HepG2 (cell line): ENCODE results near the gene TOR4A. TPM values are rescaled to one million over a fixed set of nuclear protein-coding genes. Genes with fewer than 3 reads are reported as not detected.

Experiments used
- AGO2 ChIP-seq: fragments of 200-400 bp; formaldehyde crosslinking; optimal IDR thresholded peaks from 2 replicates; pipeline ENCODE3; 2017; ENCODE audit warnings: mild to moderate bottlenecking, low read depth, low read length, moderate library complexity
- CENPX ChIP-seq: sonication (generic); formaldehyde crosslinking; IDR thresholded peaks from 2 replicates; pipeline ENCODE4 v1.9.0; 2021; ENCODE audit warnings: mild to moderate bottlenecking, missing genetic modification reagents, moderate library complexity
- E2F1 ChIP-seq: sonication (generic); formaldehyde crosslinking; IDR thresholded peaks from 2 replicates; pipeline ENCODE4 v1.5.0; 2020; ENCODE audit warnings: missing genetic modification reagents
- HMGA1 ChIP-seq: sonication (generic); formaldehyde crosslinking; conservative IDR thresholded peaks from 2 replicates; pipeline ENCODE4 v1.4.0; 2020; ENCODE audit warnings: missing genetic modification reagents
- MAF1 ChIP-seq: sonication (generic); formaldehyde crosslinking; IDR thresholded peaks from 2 replicates; pipeline ENCODE4 v1.5.0; 2020; ENCODE audit warnings: missing genetic modification reagents, borderline replicate concordance
- MXD3 ChIP-seq: IDR thresholded peaks from 2 replicates; pipeline ENCODE4 v1.6.1; 2016; ENCODE audit warnings: mild to moderate bottlenecking, missing biosample characterization, missing genetic modification reagents
- NCOA1 ChIP-seq: sonication (generic); formaldehyde crosslinking; IDR thresholded peaks from 2 replicates; pipeline ENCODE4 v1.9.0; 2021; ENCODE audit warnings: missing genetic modification reagents
- NFATC3 ChIP-seq: sonication (generic); formaldehyde crosslinking; IDR thresholded peaks from 2 replicates; pipeline ENCODE4 v1.5.1; 2020; ENCODE audit warnings: mild to moderate bottlenecking, missing genetic modification reagents
- PATZ1 ChIP-seq: sonication (generic); formaldehyde crosslinking; IDR thresholded peaks from 2 replicates; pipeline ENCODE4 v1.4.0; 2020; ENCODE audit warnings: missing genetic modification reagents
- PHF20 ChIP-seq: sonication (generic); formaldehyde crosslinking; IDR thresholded peaks from 2 replicates; pipeline ENCODE4 v1.5.0; 2020; ENCODE audit warnings: mild to moderate bottlenecking, missing genetic modification reagents
- POLR2AphosphoS2 ChIP-seq: IDR thresholded peaks from 2 replicates; pipeline ENCODE4 v1.6.1; 2011; ENCODE audit warnings: low read depth, low read length, improper control_type of control experiment
- SMARCC2 ChIP-seq: fragments of 450-650 bp; IDR thresholded peaks from 2 replicates; pipeline ENCODE4 v1.6.1; 2017; ENCODE audit warnings: antibody characterized with exemption, mild to moderate bottlenecking
- SNAPC2 ChIP-seq: sonication (generic); formaldehyde crosslinking; IDR thresholded peaks from 2 replicates; pipeline ENCODE4 v1.8.1; 2022; ENCODE audit warnings: mild to moderate bottlenecking, missing genetic modification reagents
- TFAP4 ChIP-seq: sonication (generic); IDR thresholded peaks from 2 replicates; pipeline ENCODE4 v1.6.1; 2016; ENCODE audit warnings: low read depth, borderline replicate concordance
- WIZ ChIP-seq: sonication (generic); formaldehyde crosslinking; IDR thresholded peaks from 2 replicates; pipeline ENCODE4 v1.5.1; 2020; ENCODE audit warnings: mild to moderate bottlenecking, missing genetic modification reagents
- ZBTB7A ChIP-seq: sonication (generic); formaldehyde crosslinking; IDR thresholded peaks from 2 replicates; pipeline ENCODE4 v1.8.0; 2022; ENCODE audit warnings: mild to moderate bottlenecking, missing genetic modification reagents
- ZFP90 ChIP-seq: sonication (generic); formaldehyde crosslinking; IDR thresholded peaks from 2 replicates; pipeline ENCODE4 v1.8.0; 2022; ENCODE audit warnings: missing genetic modification reagents, mild to moderate bottlenecking, inconsistent platforms, borderline replicate concordance
- ZMYM3 ChIP-seq: sonication (generic); formaldehyde crosslinking; IDR thresholded peaks from 2 replicates; pipeline ENCODE4 v1.5.1; 2020; ENCODE audit warnings: mild to moderate bottlenecking, missing genetic modification reagents
- ZNF44 ChIP-seq: sonication (generic); formaldehyde crosslinking; IDR thresholded peaks from 2 replicates; pipeline ENCODE4 v1.5.1; 2020; ENCODE audit warnings: mild to moderate bottlenecking, missing genetic modification reagents
- ZNF550 ChIP-seq: sonication (generic); formaldehyde crosslinking; IDR thresholded peaks from 2 replicates; pipeline ENCODE4 v1.4.0; 2020; ENCODE audit warnings: mild to moderate bottlenecking, missing genetic modification reagents, borderline replicate concordance
- ZNF652 ChIP-seq: IDR thresholded peaks from 2 replicates; pipeline ENCODE4 v1.6.1; 2016; ENCODE audit warnings: low read depth, borderline replicate concordance
- ZNF780A ChIP-seq: sonication (generic); formaldehyde crosslinking; IDR thresholded peaks from 2 replicates; pipeline ENCODE4 v1.8.0; 2022; ENCODE audit warnings: mild to moderate bottlenecking, missing genetic modification reagents, moderate library complexity
- ZSCAN12 ChIP-seq: sonication (generic); formaldehyde crosslinking; IDR thresholded peaks from 2 replicates; pipeline ENCODE4 v1.9.0; 2021; ENCODE audit warnings: mild to moderate bottlenecking, missing genetic modification reagents
- ZSCAN29 ChIP-seq: sonication (generic); formaldehyde crosslinking; conservative IDR thresholded peaks from 2 replicates; pipeline ENCODE4 v1.4.0; 2020; ENCODE audit warnings: mild to moderate bottlenecking, missing genetic modification reagents
- polyA plus RNA-seq, 8 experiments: library from polyadenylated mRNA; depleted of rRNA in 3 of 8; stranded (reverse) in 7 of 8; unstranded in 1 of 8; fragments of >200 nt; fragmentation: Illumina TruSeq in 4 of 8; extraction: Trizol in 4 of 8; gene quantifications; 2 replicates each; pipeline versions ENCODE4 v1.2.1 to v1.2.3, GENCODE V29; 2011 to 2016; ENCODE audit warnings: low read depth in 4 of 8, missing spikeins in 1 of 8, mixed read lengths in 1 of 8; ENCODE audit not compliant: insufficient read depth in 1 of 8
- total RNA-seq, 5 experiments: library from RNA; depleted of rRNA; stranded (reverse); fragments of >200 nt; fragmentation: Illumina TruSeq; extraction: Trizol; gene quantifications; 2 replicates each; pipeline ENCODE4 v1.2.3, GENCODE V29; 2016; ENCODE audit warnings: low read depth in 1 of 5
- TF ChIP-seq, protein P1 (sequence below): IDR thresholded peaks from 2 replicates; pipeline ENCODE4 v1.6.1; 2016; ENCODE audit warnings: mild to moderate bottlenecking

The TOR4A gene
- total and polyA plus RNA-seq, 2 of the 13 experiments (the other 11 are each of a cell fraction or from before 2014, with no cell fraction given) = 11.1 to 14.2 TPM

DNA sequence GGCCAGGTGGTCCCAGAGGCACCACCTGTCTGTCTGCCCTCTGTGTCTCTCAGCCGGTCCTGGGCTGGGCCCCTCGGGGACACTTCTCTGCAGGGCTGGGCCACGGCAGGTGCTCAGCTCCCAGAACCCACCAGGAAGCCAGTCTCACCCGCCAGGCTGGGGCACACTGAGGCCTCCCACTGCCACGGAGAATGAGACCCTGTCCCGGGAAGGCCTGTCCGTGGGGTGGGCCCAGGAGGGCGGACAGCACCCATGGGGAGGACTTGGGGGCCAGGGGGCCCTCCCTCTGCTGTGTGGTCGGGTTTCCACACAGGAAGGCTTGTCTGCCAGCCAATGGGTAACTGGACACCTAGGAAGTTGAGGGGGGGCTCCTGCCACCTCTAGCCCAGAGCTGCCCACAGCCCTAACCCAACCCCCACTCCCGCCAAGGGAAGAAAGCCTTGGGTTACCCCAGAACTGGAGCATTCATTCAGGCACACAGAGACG lies 40.5 kb upstream of the TOR4A start (continued):
- TF ChIP-seq ZNF780A = no peak
- no peak for TF ChIP-seq ZBTB7A
- TF ChIP-seq AGO2 = peak; percentile 13
- no peak for TF ChIP-seq E2F1 (CRISPR knock-in tag)
- 0 out of 2 replicates have a peak, but pooled peaks have one; percentile 48 for TF ChIP-seq ZSCAN12 (CRISPR knock-in tag)
- TF ChIP-seq PATZ1 (CRISPR knock-in tag) = peak; percentile 29; the same call in 1 of the 2 replicates
- TF ChIP-seq ZFP90 = no peak
- no peak for TF ChIP-seq MAF1 (CRISPR knock-in tag)
- TF ChIP-seq ZMYM3 (CRISPR knock-in tag) = no peak
- TF ChIP-seq ZSCAN29 (CRISPR knock-in tag) = no peak
- TF ChIP-seq ZNF652 (CRISPR knock-in tag) = no peak
- TF ChIP-seq MXD3 (CRISPR knock-in tag) = no peak
- no peak for TF ChIP-seq TFAP4
- no peak for TF ChIP-seq CENPX (CRISPR knock-in tag)
- TF ChIP-seq ZNF44 = no peak
- no peak for TF ChIP-seq PHF20 (CRISPR knock-in tag)
- TF ChIP-seq NCOA1 (CRISPR knock-in tag) = no peak
- TF ChIP-seq, protein P1, sequence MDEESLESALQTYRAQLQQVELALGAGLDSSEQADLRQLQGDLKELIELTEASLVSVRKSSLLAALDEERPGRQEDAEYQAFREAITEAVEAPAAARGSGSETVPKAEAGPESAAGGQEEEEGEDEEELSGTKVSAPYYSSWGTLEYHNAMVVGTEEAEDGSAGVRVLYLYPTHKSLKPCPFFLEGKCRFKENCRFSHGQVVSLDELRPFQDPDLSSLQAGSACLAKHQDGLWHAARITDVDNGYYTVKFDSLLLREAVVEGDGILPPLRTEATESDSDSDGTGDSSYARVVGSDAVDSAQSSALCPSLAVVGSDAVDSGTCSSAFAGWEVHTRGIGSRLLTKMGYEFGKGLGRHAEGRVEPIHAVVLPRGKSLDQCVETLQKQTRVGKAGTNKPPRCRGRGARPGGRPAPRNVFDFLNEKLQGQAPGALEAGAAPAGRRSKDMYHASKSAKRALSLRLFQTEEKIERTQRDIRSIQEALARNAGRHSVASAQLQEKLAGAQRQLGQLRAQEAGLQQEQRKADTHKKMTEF (CRISPR knock-in tag) = no peak
- TF ChIP-seq SNAPC2 (CRISPR knock-in tag) = no peak
- no peak for TF ChIP-seq ZNF550
- TF ChIP-seq NFATC3 (CRISPR knock-in tag) = no peak
- TF ChIP-seq WIZ (CRISPR knock-in tag) = no peak
- TF ChIP-seq HMGA1 (CRISPR knock-in tag) = no peak
- no peak for TF ChIP-seq POLR2AphosphoS2
- TF ChIP-seq SMARCC2 = no peak
